Common myeloid progenitor, CD34-positive (primary cell): ENCODE data around the gene PTGER2. TPM values are rescaled to one million over a fixed set of nuclear protein-coding genes. Genes with fewer than 3 reads are reported as not detected.

Experiments used
- CTCF ChIA-PET: fragments of 350-600 bp; sonication (Branson Sonifier 250); formaldehyde crosslinking; loops from one replicate; lab custom pipeline; 2021; ENCODE audit warnings: antibody characterized with exemption; lab: Charles Lee
- POLR2A ChIA-PET: fragments of 350-600 bp; sonication (Branson Sonifier 250); formaldehyde crosslinking; loops from one replicate; lab custom pipeline; 2021; ENCODE audit warnings: antibody characterized with exemption; lab: Charles Lee
- DNase-seq, 3 donors: peaks; one replicate each; pipeline versions ENCODE4 v3.0.0 to v3.0.0-alpha.2; 2013
- H3K27ac ChIP-seq, 2 experiments: 1 replicate in 1 of 2; 2 replicates in 1 of 2; pipeline ENCODE4 v1.7.0; 2013; ENCODE audit warnings: inconsistent platforms in 2 of 2, low read length in 2 of 2, mild to moderate bottlenecking in 2 of 2, low read depth in 1 of 2, moderate library complexity in 1 of 2; ENCODE audit not compliant: severe bottlenecking in 2 of 2, insufficient read depth in 1 of 2, poor library complexity in 1 of 2
- H3K27me3 ChIP-seq, 5 experiments: replicated peaks in 2 of 5; 1 replicate in 3 of 5; 2 replicates in 2 of 5; pipeline versions ENCODE4 v1.6.1 to v1.7.0; 2013; ENCODE audit warnings: low read length in 4 of 5, mild to moderate bottlenecking in 2 of 5, moderate library complexity in 2 of 5, inconsistent platforms in 1 of 5; ENCODE audit not compliant: insufficient read depth in 5 of 5, control insufficient read depth in 4 of 5
- H3K36me3 ChIP-seq, 4 experiments: 1 replicate in 2 of 4; 2 replicates in 2 of 4; pipeline versions ENCODE4 v1.6.1 to v1.7.0; 2013; ENCODE audit warnings: low read length in 3 of 4, control low read depth in 1 of 4, mild to moderate bottlenecking in 1 of 4; ENCODE audit not compliant: control insufficient read depth in 4 of 4, insufficient read depth in 4 of 4
- H3K4me1 ChIP-seq, 4 experiments: 1 replicate in 3 of 4; 2 replicates in 1 of 4; pipeline versions ENCODE4 v1.6.1 to v1.7.1; 2013; ENCODE audit warnings: low read length in 3 of 4, mild to moderate bottlenecking in 3 of 4, control low read depth in 1 of 4, inconsistent platforms in 1 of 4, moderate library complexity in 1 of 4; ENCODE audit not compliant: control insufficient read depth in 4 of 4, insufficient read depth in 4 of 4; ENCODE audit errors: control extremely low read depth in 1 of 4
- H3K4me3 ChIP-seq, 7 experiments: 1 replicate in 4 of 7; 2 replicates in 3 of 7; pipeline versions ENCODE4 v1.5.1 to v1.7.0; 2013; ENCODE audit warnings: mild to moderate bottlenecking in 7 of 7, low read length in 6 of 7, moderate library complexity in 6 of 7, inconsistent platforms in 2 of 7, low read depth in 2 of 7, control low read depth in 1 of 7; ENCODE audit not compliant: insufficient read depth in 4 of 7, control insufficient read depth in 1 of 7; ENCODE audit errors: extremely low read depth in 1 of 7
- H3K9me3 ChIP-seq, 5 experiments: 1 replicate in 4 of 5; 2 replicates in 1 of 5; pipeline versions ENCODE4 v1.6.1 to v1.7.1; 2013; ENCODE audit warnings: low read length in 4 of 5, mild to moderate bottlenecking in 2 of 5, inconsistent platforms in 1 of 5, low read depth in 1 of 5, moderate library complexity in 1 of 5; ENCODE audit not compliant: control insufficient read depth in 4 of 5, insufficient read depth in 2 of 5; ENCODE audit errors: control extremely low read depth in 1 of 5
- whole genome bisulfite sequencing: methylation state at CpG from one replicate; pipeline ENCODE4 v1.1.5; 2013; ENCODE audit not compliant: insufficient coverage; 5-methylcytosine and 5-hydroxymethylcytosine counted together
- polyA plus RNA-seq: library from polyadenylated mRNA; unstranded; fragments of 120-200 nt; gene quantifications from one replicate; pipeline ENCODE4 v1.2.1, GENCODE V29; 2013

The PTGER2 gene
- polyA plus RNA-seq = 59.3 TPM

- Histone ChIP-seq H3K36me3 (no peaks in the 10 kb centered on the region), H3K27ac (peak within 1 kb of the TSS; percentile 77 to 88), H3K4me1 (peaks cover 53 to 94% (median 88%) of the 10 kb centered on the region in 4 experiments), H3K4me3 (peak within 1 kb of the TSS; percentile 54 to 96 (median 90)), H3K27me3 (no peaks in the 10 kb centered on the region), H3K9me3 (no peaks in the 10 kb centered on the region)
- DNase-seq = peak; percentile 74 to 95 (median 90)
- CTCF ChIA-PET = interaction anchor here (1.2 to 5.8 kb wide), 4 partner anchors 9 to 162 kb away, joined by 3 to 34 read pairs (median 4); no protein-coding TSS in a partner anchor
- POLR2A ChIA-PET = interaction anchor here (0.6 kb wide), 1 partner anchor 383 kb away, joined by 3 read pairs; no protein-coding TSS in a partner anchor
- WGBS = under 1% methylated on average over 64 of the region's 73 CpGs
Measured at GRCh38 chr14:52313903-52314594, at the start of gene PTGER2. Gene PTGER2, plus strand, starts transcription at chr14:52314312. Its CDS starts 237 bp downstream, at chr14:52314549.

GRCh38 chr14:52265253-52265652 is 48.9 kb upstream of the PTGER2 start:
- 5% methylated on average over 4 of the region's 5 CpGs for WGBS
- Histone ChIP-seq H3K4me1 (peaks cover 35 to 50% (median 46%) of the 10 kb centered on the region in 4 experiments), H3K36me3 (no peaks in the 10 kb centered on the region), H3K27me3 (peaks cover 7 to 35% (median 22%) of the 10 kb centered on the region in 5 experiments), H3K9me3 (no peaks in the 10 kb centered on the region), H3K27ac (no peak overlapping the region), H3K4me3 (peak overlapping the region in 2 of 7 experiments; percentile 34 to 48)
- ChIA-PET POLR2A (no interaction called here), CTCF (interaction anchor here (0.6 to 2.6 kb wide), 8 partner anchors 11 to 1489 kb away, joined by 3 to 7 read pairs (median 3); no protein-coding TSS in a partner anchor)
- DNase-seq = peak; percentile 80 to 97 (median 95)

- 64% methylated on average over 3 of the region's 3 CpGs for WGBS
- H3K27ac ChIP-seq = no peak overlapping the region
- no peak for DNase-seq
- H3K4me3 ChIP-seq = peak overlapping the region in 1 of 7 experiments; percentile 23
- ChIA-PET POLR2A (no interaction called here), CTCF (interaction anchor here (1.1 to 1.5 kb wide), 2 partner anchors 41 to 163 kb away, joined by 3 to 4 read pairs; no protein-coding TSS in a partner anchor)
- H3K9me3 ChIP-seq = no peaks in the 10 kb centered on the region
- H3K4me1 ChIP-seq = peaks cover 35 to 50% (median 46%) of the 10 kb centered on the region in 4 experiments
- H3K36me3 ChIP-seq = no peaks in the 10 kb centered on the region
- peaks cover 8 to 37% (median 24%) of the 10 kb centered on the region in 5 experiments for H3K27me3 ChIP-seq
Measured at GRCh38 chr14:52266179-52266578, 47.9 kb upstream of the PTGER2 start.

- no peak overlapping the region for H3K4me3 ChIP-seq
- H3K4me1 ChIP-seq = peaks cover 35 to 50% (median 46%) of the 10 kb centered on the region in 4 experiments
- H3K36me3 ChIP-seq = no peaks in the 10 kb centered on the region
- H3K27me3 ChIP-seq = peaks cover 8 to 37% (median 26%) of the 10 kb centered on the region in 5 experiments
- H3K9me3 ChIP-seq = no peaks in the 10 kb centered on the region
- ChIA-PET POLR2A (no interaction called here), CTCF (interaction anchor here (1.1 kb wide), 1 partner anchor 41 kb away, joined by 3 read pairs; no protein-coding TSS in a partner anchor)
- 69% methylated on average over 5 of the region's 5 CpGs for WGBS
- H3K27ac ChIP-seq = no peak overlapping the region
- DNase-seq = no peak
Measured at GRCh38 chr14:52266782-52267181, 47.3 kb upstream of the PTGER2 start.

DNA sequence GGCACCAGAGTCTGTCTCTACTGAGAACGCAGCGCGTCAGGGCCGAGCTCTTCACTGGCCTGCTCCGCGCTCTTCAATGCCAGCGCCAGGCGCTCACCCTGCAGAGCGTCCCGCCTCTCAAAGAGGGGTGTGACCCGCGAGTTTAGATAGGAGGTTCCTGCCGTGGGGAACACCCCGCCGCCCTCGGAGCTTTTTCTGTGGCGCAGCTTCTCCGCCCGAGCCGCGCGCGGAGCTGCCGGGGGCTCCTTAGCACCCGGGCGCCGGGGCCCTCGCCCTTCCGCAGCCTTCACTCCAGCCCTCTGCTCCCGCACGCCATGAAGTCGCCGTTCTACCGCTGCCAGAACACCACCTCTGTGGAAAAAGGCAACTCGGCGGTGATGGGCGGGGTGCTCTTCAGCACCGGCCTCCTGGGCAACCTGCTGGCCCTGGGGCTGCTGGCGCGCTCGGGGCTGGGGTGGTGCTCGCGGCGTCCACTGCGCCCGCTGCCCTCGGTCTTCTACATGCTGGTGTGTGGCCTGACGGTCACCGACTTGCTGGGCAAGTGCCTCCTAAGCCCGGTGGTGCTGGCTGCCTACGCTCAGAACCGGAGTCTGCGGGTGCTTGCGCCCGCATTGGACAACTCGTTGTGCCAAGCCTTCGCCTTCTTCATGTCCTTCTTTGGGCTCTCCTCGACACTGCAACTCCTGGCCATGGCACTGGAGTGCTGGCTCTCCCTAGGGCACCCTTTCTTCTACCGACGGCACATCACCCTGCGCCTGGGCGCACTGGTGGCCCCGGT is 46.4 kb upstream of the PTGER2 start, which contains the start of gene PTGDR:
Gene PTGDR (plus strand): TSS at position 198 of the 778 bp plus-strand sequence. CDS start 117 bp downstream, at position 315.
- CTCF ChIA-PET = interaction anchor here (2.8 kb wide), 1 partner anchor 8 kb away, joined by 8 read pairs; no protein-coding TSS in a partner anchor
- peaks cover 8 to 37% (median 26%) of the 10 kb centered on the region in 5 experiments for H3K27me3 ChIP-seq
- H3K9me3 ChIP-seq = no peaks in the 10 kb centered on the region
- POLR2A ChIA-PET = no interaction called here
- H3K36me3 ChIP-seq = no peaks in the 10 kb centered on the region
- peaks cover 35 to 50% (median 44%) of the 10 kb centered on the region in 4 experiments for H3K4me1 ChIP-seq
- H3K27ac ChIP-seq = no peak within 1 kb of the TSS
- peak; percentile 39 to 68 (median 60) for DNase-seq
- peak within 1 kb of the TSS; percentile 24 to 75 (median 61) for H3K4me3 ChIP-seq
- under 1% methylated on average over 58 of the region's 63 CpGs for WGBS

- 0% methylated on average over 48 of the region's 54 CpGs for WGBS
- CTCF ChIA-PET = interaction anchor here (2.8 kb wide), 1 partner anchor 9 kb away, joined by 8 read pairs; no protein-coding TSS in a partner anchor
- Histone ChIP-seq H3K36me3 (no peaks in the 10 kb centered on the region), H3K4me3 (peak overlapping the region in 6 of 7 experiments; percentile 24 to 75 (median 64)), H3K27ac (no peak overlapping the region), H3K9me3 (no peaks in the 10 kb centered on the region), H3K4me1 (peaks cover 33 to 50% (median 41%) of the 10 kb centered on the region in 4 experiments), H3K27me3 (peaks cover 8 to 37% (median 26%) of the 10 kb centered on the region in 5 experiments)
- DNase-seq = peak in 2 of 3 donors; percentile 44 to 62
- POLR2A ChIA-PET = interaction anchor here (0.6 kb wide), 1 partner anchor 283 kb away, joined by 5 read pairs; no protein-coding TSS in a partner anchor
Measured at GRCh38 chr14:52268279-52269061, 45.6 kb upstream of the PTGER2 start.
